Body of pancreas (tissue), 4 donors: Measurements from ENCODE around the gene CELSR1. TPM values are rescaled to one million over a fixed set of nuclear protein-coding genes. Genes with fewer than 3 reads are reported as not detected.

Experiments
- ATAC-seq: fragments of 150-250 bp; one replicate; pipeline ENCODE4 v1.9.1; 2016
- DNase-seq, 4 donors: peaks; one replicate each; pipeline ENCODE4 v3.0.0-alpha.2; 2019
- H3K27ac ChIP-seq, 4 donors: fragments of 200-600 bp; sonication (generic); 1 replicate in 3 of 4; 2 replicates in 1 of 4; pipeline versions ENCODE4 v1.5.1 to v1.6.1; 2016 to 2019; ENCODE audit warnings: mild to moderate bottlenecking in 1 of 4, mixed read lengths in 1 of 4, moderate library complexity in 1 of 4
- H3K27me3 ChIP-seq, 2 donors: fragments of 200-600 bp; sonication (generic); one replicate each; pipeline ENCODE4 v1.6.0; 2016; ENCODE audit warnings: mild to moderate bottlenecking in 1 of 2
- H3K36me3 ChIP-seq, 2 donors: fragments of 200-600 bp; sonication (generic); replicated peaks in 1 of 2; 2 replicates each; pipeline ENCODE4 v1.5.1; 2016; ENCODE audit warnings: low read depth in 2 of 2; ENCODE audit not compliant: insufficient read depth in 1 of 2
- H3K4me1 ChIP-seq: fragments of 200-600 bp; sonication (generic); one replicate; pipeline ENCODE4 v1.6.0; 2016
- H3K4me3 ChIP-seq, 2 donors: fragments of 200-600 bp; sonication (generic); 1 replicate in 1 of 2; 2 replicates in 1 of 2; pipeline ENCODE4 v1.5.1; 2016 to 2019
- H3K9me3 ChIP-seq, 3 donors: fragments of 200-600 bp; sonication (generic); 1 replicate in 2 of 3; 2 replicates in 1 of 3; pipeline ENCODE4 v1.5.1; 2016
- CTCF ChIP-seq, 7 experiments: fragments of 450-650 bp in 4 of 7; fragments of 200-600 bp in 3 of 7; sonication (generic) in 3 of 7; IDR thresholded peaks; one replicate each; pipeline ENCODE4 v1.5.1; 2016 to 2019; ENCODE audit warnings: antibody characterized with exemption in 7 of 7
- POLR2A ChIP-seq, 3 donors: fragments of 450-650 bp; IDR thresholded peaks; one replicate each; pipeline ENCODE4 v1.6.1; 2016; ENCODE audit warnings: antibody characterized with exemption in 3 of 3, mild to moderate bottlenecking in 2 of 3
- WGBS, 2 donors: methylation state at CpG; one replicate each; pipeline ENCODE4 v1.1.5; 2017; 5-methylcytosine and 5-hydroxymethylcytosine counted together
- intact Hi-C: fragments of 100-400 bp; cut with DNase I; formaldehyde crosslinking; loops from one replicate; pipeline ENCODE4 v1.15.1; 2023
- total RNA-seq, 2 donors: library from RNA; depleted of rRNA; stranded (reverse); fragments of >200 nt; gene quantifications; one replicate each; pipeline ENCODE4 v1.1.0, GENCODE V29; 2016

CELSR1 gene
- total RNA-seq, 2 donors from 2014 or later: 0.66 to 3.6 TPM

- no peak overlapping the region for H3K4me3 ChIP-seq
- no peaks in the 10 kb centered on the region for H3K9me3 ChIP-seq
- DNase-seq (no peak), ATAC-seq (no peak)
- 73 to 78% methylated on average over 7 to 12 of the region's 16 CpGs for WGBS, 2 donors
- intact Hi-C loops: no loop called here
- TF ChIP-seq POLR2A (IDR thresholded peaks at IDR 0.05) (no peak), CTCF (IDR thresholded peaks at IDR 0.05) (no peak)
- H3K4me1 ChIP-seq: no peaks in the 10 kb centered on the region
- no peak overlapping the region for H3K27ac ChIP-seq
- no peaks in the 10 kb centered on the region for H3K36me3 ChIP-seq
- no peaks in the 10 kb centered on the region for H3K27me3 ChIP-seq
Observed at GRCh38 chr22:46509416-46510089, 27.9 kb downstream of the CELSR1 start.

GRCh38 chr22:46508491-46508999 lies 28.9 kb downstream of the CELSR1 start:
- Histone ChIP-seq H3K4me1 (no peaks in the 10 kb centered on the region), H3K36me3 (no peaks in the 10 kb centered on the region), H3K9me3 (no peaks in the 10 kb centered on the region), H3K4me3 (no peak overlapping the region), H3K27ac (no peak overlapping the region), H3K27me3 (no peaks in the 10 kb centered on the region)
- 61 to 77% methylated on average over 13 to 20 of the region's 20 CpGs for WGBS, 2 donors
- intact Hi-C loops: no loop called here
- TF ChIP-seq CTCF (IDR thresholded peaks at IDR 0.05): no peak
- TF ChIP-seq POLR2A (IDR thresholded peaks at IDR 0.05): no peak
- no peak for ATAC-seq
- DNase-seq: no peak

GRCh38 chr22:46507451-46508425 lies 29.7 kb downstream of the CELSR1 start:
- 35 to 58% methylated on average over 4 to 28 of the region's 34 CpGs for WGBS, 2 donors
- no peaks in the 10 kb centered on the region for H3K27me3 ChIP-seq
- ATAC-seq: no peak
- intact Hi-C loops: no loop called here
- H3K9me3 ChIP-seq: no peaks in the 10 kb centered on the region
- H3K27ac ChIP-seq: no peak overlapping the region
- no peaks in the 10 kb centered on the region for H3K36me3 ChIP-seq
- TF ChIP-seq POLR2A (IDR thresholded peaks at IDR 0.05) (no peak), CTCF (IDR thresholded peaks at IDR 0.05) (no peak)
- DNase-seq: no peak
- H3K4me1 ChIP-seq: no peaks in the 10 kb centered on the region
- H3K4me3 ChIP-seq: no peak overlapping the region

- TF ChIP-seq CTCF (IDR thresholded peaks at IDR 0.05): no peak
- no peak for TF ChIP-seq POLR2A (IDR thresholded peaks at IDR 0.05)
- H3K27ac ChIP-seq: no peak overlapping the region
- no peaks in the 10 kb centered on the region for H3K4me1 ChIP-seq
- 63 to 72% methylated on average over 4 of the region's 4 CpGs for WGBS, 2 donors
- no peak overlapping the region for H3K4me3 ChIP-seq
- H3K27me3 ChIP-seq: no peaks in the 10 kb centered on the region
- DNase-seq (no peak), ATAC-seq (no peak)
- no peaks in the 10 kb centered on the region for H3K36me3 ChIP-seq
- intact Hi-C loops: no loop called here
- H3K9me3 ChIP-seq: no peaks in the 10 kb centered on the region
Observed at GRCh38 chr22:46504584-46504983, 32.8 kb downstream of the CELSR1 start.
